Activated CD4-positive, CD25-positive, alpha-beta regulatory T cell treated with anti-CD3 and anti-CD28 coated beads, Interleukin-2, amount 50 U/mL, for 16 hours (primary cell): ENCODE results near the gene B4GALNT1.
"Not testable (repeated sequence)": the region's sequence is repeated elsewhere in the genome, so short reads cannot be mapped to it uniquely, and the experiment has no call there.

Source experiments
- DNase-seq: peaks from one replicate; pipeline ENCODE4 v3.0.0-alpha.2; 2020; ENCODE audit warnings: low read depth, low spot score

Gene B4GALNT1

GRCh38 chr12:57620936-57621496, 12.0 kb downstream of the B4GALNT1 start:
- DNase-seq = no peak

DNA sequence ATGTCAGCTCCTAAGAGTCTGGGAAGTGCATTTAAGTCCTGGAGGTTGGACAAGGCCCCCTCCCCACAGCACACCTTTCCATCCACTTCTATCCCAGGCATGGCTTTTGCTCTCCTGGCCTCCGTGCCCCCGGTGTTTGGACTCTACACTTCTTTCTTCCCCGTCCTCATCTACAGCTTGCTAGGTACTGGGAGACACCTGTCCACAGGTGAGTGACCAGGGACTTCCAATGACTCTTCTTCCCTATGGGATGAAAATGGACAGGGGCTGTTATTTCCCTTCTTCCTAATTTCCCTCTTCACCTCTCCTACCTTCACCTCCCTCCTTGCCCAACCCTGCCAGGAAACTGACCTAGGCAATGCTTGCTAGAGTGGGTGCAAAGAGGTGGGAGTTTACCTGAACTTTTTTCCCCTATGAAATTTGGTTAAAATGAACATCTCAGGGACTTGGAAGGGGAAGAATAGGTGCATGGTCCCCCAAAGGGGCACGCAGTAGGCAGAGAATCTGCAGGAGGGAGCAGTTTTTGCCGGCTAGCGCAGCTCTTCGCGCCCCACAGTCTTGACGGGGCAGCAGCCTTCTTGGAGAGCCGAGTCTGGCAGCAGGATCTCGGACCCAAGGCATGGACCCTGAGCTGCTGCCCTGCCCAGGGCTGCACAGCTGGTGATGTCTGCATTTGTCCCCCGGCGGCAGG, 12.6 kb downstream of the B4GALNT1 start:
- no peak for DNase-seq

GRCh38 chr12:57619434-57620244, 13.4 kb downstream of the B4GALNT1 start:
- DNase-seq = no peak

- DNase-seq = no peak
These were observed 14.0 kb downstream of the B4GALNT1 start for GRCh38 chr12:57618966-57619433.

GRCh38 chr12:57618431-57618830, 14.6 kb downstream of the B4GALNT1 start:
- not testable (repeated sequence) for DNase-seq

- DNase-seq = no peak
These were observed 15.1 kb downstream of the B4GALNT1 start for GRCh38 chr12:57617942-57618341.

DNA sequence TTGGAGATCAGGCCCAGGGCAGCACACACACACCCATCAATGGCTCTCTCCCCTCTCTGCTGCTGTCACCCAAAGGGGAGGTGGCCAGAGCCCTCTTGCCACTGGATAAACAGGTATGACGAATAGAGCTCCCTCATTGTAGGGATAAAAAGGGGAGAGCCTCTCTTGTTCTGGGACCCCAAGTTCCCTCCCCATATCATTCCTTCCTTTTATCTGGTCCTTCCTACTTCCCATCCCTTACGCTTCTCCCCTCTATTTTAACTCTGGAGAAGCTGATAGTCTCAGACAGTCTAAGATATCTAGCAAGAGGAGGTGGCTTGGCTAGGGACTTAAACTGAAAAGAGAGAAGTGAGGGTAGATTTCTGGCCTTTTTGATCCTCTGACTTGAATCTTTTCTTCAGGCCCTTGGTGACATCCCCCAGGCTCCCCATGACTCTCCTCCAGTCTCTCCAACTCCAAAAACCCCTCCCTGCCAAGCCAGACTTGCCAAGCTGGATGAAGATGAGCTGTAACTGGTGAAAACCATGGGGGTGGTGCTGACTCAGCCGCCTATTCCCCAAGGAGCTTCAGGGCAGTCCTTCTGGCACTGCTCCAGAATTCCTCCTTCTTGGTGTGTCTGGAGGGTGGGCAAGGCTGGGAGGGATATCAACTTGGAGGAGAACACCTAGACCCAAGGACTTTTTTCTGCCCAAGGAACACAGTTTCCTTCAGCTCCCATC, 16.5 kb downstream of the B4GALNT1 start:
- DNase-seq = no peak

GRCh38 chr12:57615637-57616036, 17.4 kb downstream of the B4GALNT1 start:
- DNase-seq = no peak

DNA sequence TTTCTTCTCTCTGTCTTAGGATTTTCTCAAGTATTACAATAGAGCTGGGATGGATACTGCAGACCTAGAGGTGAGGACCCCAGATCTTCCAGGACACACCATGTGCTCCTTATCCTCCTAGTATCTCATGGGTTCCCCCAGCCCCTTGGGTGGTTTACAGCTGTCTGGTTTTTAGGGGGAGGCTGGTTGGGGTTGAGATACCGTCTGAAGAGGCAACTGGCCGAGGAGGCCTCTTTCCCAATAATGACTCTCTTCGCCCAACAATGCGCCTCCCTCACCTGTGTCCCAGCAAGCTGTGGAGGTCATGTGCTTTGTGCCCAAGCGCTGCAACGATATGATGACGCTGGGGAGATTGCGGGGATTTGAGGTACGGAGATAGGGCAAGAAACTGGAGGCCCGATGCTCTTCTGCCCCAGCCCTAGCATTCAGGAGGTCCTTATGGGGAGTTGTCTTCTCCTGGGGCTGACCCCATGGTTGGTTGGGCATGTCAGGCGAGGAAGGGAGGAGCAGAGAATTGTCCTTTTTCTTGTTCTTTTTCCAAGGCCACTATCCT, 18.0 kb downstream of the B4GALNT1 start:
- no peak for DNase-seq

DNA sequence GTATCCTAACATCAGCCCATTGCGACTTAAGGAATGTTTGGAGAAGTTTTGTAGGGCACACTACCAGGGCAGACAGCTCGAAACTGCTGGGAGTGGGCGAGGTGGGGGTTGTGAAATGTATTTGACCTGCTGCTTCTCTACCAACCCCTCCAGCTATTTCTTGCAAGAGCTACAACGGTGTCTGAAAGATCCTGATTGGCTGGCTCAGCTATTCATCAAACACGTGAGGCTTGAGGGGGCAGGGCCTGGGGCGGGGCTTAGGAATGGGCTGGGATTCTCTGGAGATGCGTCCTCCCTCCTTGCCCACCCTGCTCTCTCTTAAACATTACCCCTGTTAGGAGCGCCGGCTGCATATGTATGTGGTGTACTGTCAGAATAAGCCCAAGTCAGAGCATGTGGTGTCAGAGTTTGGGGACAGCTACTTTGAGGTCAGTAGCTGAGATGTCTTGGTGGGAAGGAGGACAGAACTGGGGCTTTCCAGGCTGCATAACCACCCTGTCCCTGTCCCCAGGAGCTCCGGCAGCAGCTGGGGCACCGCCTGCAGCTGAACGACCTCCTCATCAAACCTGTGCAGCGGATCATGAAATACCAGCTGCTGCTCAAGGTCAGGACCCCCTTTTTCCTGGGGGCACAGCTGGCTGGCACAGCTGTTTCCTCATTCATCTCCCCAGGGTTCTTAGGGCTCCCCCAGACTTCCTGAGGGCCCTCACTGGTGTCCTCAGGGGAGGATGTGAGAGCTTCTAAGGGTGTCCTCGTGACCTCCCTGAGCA, 18.6 kb downstream of the B4GALNT1 start:
- no peak for DNase-seq

- no peak for DNase-seq
These were observed 19.4 kb downstream of the B4GALNT1 start for GRCh38 chr12:57613427-57614109.

GRCh38 chr12:57612711-57613426, 20.1 kb downstream of the B4GALNT1 start:
- no peak for DNase-seq

DNA sequence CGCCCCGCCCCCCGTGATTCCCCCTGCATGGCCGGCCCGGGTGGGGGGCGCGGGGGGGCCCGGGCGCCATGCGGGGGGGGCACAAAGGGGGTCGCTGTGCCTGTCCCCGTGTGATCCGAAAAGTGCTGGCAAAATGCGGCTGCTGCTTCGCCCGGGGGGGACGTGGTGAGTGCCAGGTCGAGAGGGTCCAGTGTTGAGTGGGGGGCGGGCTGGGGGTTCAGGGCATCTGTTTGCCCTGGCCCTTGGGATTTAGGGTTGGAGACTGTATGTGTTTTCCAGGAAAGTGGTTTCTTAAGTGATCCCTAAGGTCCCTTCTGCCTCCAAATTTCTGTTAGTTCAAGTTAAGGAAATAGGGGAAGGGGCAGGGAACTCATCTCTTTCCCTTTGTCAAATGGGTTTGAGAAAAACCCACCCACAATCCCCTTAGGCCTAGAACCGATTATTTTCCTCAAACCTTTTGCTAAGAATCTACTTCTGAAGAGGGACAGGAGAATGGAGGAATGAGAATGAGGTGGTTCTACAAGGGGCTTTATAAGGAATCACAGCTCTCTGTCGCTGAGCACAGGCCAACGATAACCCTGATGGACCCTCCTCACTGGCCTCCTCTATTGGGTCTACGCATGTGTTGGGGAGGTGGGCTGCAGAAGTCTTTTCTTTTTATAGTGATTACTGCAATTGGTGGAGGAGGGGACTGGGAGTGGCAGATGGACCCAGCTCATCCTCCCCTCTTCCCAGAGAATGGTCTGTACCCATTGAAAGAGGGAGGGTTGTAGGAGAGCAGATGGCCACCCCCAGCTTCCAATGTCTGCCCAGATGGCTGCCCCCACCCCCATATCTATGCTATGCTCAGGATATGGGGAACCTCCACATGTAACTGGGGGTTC, 20.9 kb downstream of the B4GALNT1 start:
- DNase-seq = no peak

DNA sequence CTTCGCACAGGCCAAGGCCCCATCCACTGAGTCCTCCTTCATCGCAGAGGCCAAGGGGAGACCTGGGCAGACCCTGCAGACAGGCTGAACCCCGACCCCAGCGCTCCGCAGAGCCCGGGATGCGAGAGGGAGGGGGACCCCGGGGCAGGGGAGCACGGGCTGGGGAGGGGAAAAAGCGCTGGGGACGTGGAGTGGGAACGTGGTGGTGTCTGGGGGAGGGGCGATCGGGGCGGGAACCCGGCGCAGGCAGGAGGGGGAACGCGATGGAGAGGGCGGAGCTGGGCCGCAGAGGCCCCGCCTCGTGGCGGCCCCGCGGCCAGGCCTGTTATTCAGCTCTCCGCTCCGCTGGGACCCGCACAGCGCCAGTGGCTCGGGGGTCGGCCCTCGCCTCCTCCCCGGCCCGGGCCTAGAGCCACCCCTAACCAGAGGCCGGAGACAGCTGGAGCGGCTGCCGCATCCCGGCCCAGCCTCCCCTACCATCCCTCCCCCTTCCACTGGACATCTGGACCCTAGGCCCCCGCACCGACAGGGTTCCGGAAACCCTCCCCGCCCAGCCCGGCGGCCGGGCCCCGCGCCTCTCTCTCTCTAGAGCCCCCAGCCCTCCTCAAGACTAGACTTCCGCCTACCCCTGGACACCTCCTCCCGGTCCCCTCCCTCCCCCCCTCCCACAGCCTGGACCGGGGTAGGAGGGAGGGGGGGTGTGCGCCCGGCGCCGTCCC, 21.7 kb downstream of the B4GALNT1 start, which contains the start of gene ARHGEF25:
TSS of gene ARHGEF25 (plus strand) at position 328 of the 719 bp plus-strand sequence. CDS start 460 bp downstream, outside the sequence.
- DNase-seq = no peak

GRCh38 chr12:57610554-57611107, 22.4 kb downstream of the B4GALNT1 start:
- no peak for DNase-seq

GRCh38 chr12:57609781-57610553, 23.0 kb downstream of the B4GALNT1 start:
- DNase-seq = no peak
